ENCODE measurements around the gene GSTT4.

- TF ChIP-seq GABPA (IDR thresholded peaks at IDR 0.05; ENCODE audit: low read depth, low read length) (no peak), GABPA (CRISPR knock-in tag; IDR thresholded peaks at IDR 0.05; ENCODE audit: low read depth) (no peak), PCBP2 (optimal IDR thresholded peaks at IDR 0.05; ENCODE audit: low read depth, low read length, poor library complexity, severe bottlenecking) (no peak), ATF5 (CRISPR knock-in tag; IDR thresholded peaks at IDR 0.05; ENCODE audit: low read depth) (no peak)
Measured at GRCh38 chr22:24026056-24026455, 20.8 kb upstream of the GSTT4 start.

All from HepG2 (cell line).